PC-3 (cell line): ENCODE data around the gene PLS3. TPM values are rescaled to one million over a fixed set of nuclear protein-coding genes. Genes with fewer than 3 reads are reported as not detected.

Experiments
- ATAC-seq: fragments of 200-7000 bp; cut with Tn5 transposase; 2 replicates; pipeline ENCODE4 v1.9.1; 2020; ENCODE audit warnings: mild to moderate bottlenecking, moderate library complexity
- BruUV-seq: library from RNA; stranded (reverse); fragments of 400-500 nt; replicated peaks from 2 replicates; lab custom pipeline; 2021; lab: Mats Ljungman, UMichigan
- CTCF ChIA-PET: fragments of 300-600 bp; sonication (Branson Sonifier 250); formaldehyde crosslinking; loops from one replicate; lab custom pipeline; 2022; ENCODE audit warnings: antibody characterized with exemption; lab: Charles Lee
- POLR2A ChIA-PET: fragments of 300-600 bp; sonication (Branson Sonifier 250); formaldehyde crosslinking; loops from one replicate; lab custom pipeline; 2022; ENCODE audit warnings: antibody characterized with exemption; ENCODE audit not compliant: unreplicated experiment; lab: Charles Lee
- DNase-seq: peaks from one replicate; pipeline ENCODE4 v3.0.0-alpha.2; 2015
- H2AFZ ChIP-seq: fragments of 300-600 bp; sonication (generic); 2 replicates; pipeline ENCODE4 v1.6.0; 2016; ENCODE audit warnings: antibody characterized with exemption, low read length
- H3F3A ChIP-seq: fragments of 300-600 bp; sonication (generic); one replicate; pipeline ENCODE4 v1.6.0; 2017; ENCODE audit warnings: antibody characterized with exemption, low read length, control low read depth, mild to moderate bottlenecking; ENCODE audit not compliant: unreplicated experiment
- H3K27ac ChIP-seq: fragments of 300-600 bp; sonication (generic); 2 replicates; pipeline ENCODE4 v1.5.1; 2016; ENCODE audit warnings: mild to moderate bottlenecking, low read length
- H3K27me3 ChIP-seq: fragments of 300-600 bp; sonication (generic); 2 replicates; pipeline ENCODE4 v1.6.1; 2016; ENCODE audit warnings: low read length, mixed read lengths
- H3K36me3 ChIP-seq: fragments of 300-600 bp; sonication (generic); 2 replicates; pipeline ENCODE4 v1.6.1; 2016; ENCODE audit warnings: low read depth, mixed run types, low read length, mixed read lengths
- H3K4me1 ChIP-seq: fragments of 300-600 bp; sonication (generic); 2 replicates; pipeline ENCODE4 v1.5.1; 2016; ENCODE audit warnings: low read length; ENCODE audit not compliant: insufficient read depth
- H3K4me2 ChIP-seq: fragments of 300-600 bp; sonication (generic); 2 replicates; pipeline ENCODE4 v1.6.0; 2016; ENCODE audit warnings: low read length
- H3K4me3 ChIP-seq: fragments of 300-600 bp; sonication (generic); 2 replicates; pipeline ENCODE4 v1.5.1; 2016; ENCODE audit warnings: mild to moderate bottlenecking, low read length, mixed read lengths
- H3K79me2 ChIP-seq: fragments of 300-600 bp; sonication (generic); 2 replicates; pipeline ENCODE4 v1.6.1; 2017; ENCODE audit warnings: low read length, mixed read lengths
- H3K9ac ChIP-seq: fragments of 300-600 bp; sonication (generic); 2 replicates; pipeline ENCODE4 v1.6.0; 2016; ENCODE audit warnings: mild to moderate bottlenecking, low read length
- H3K9me2 ChIP-seq: fragments of 300-600 bp; sonication (generic); replicated peaks from 2 replicates; pipeline ENCODE4 v1.6.1; 2016; ENCODE audit warnings: mixed run types, low read length, mixed read lengths
- H3K9me3 ChIP-seq: fragments of 300-600 bp; sonication (generic); 2 replicates; pipeline ENCODE4 v1.6.1; 2016; ENCODE audit warnings: low read length, mixed read lengths
- H4K20me1 ChIP-seq: fragments of 300-600 bp; sonication (generic); 2 replicates; pipeline ENCODE4 v1.6.1; 2016; ENCODE audit warnings: low read length, mixed read lengths
- EZH2 ChIP-seq: fragments of 300-600 bp; sonication (generic); IDR thresholded peaks from one replicate; pipeline ENCODE4 v1.6.1; 2017; ENCODE audit warnings: antibody characterized with exemption, mild to moderate bottlenecking, low read length; ENCODE audit not compliant: unreplicated experiment
- EZH2phosphoT487 ChIP-seq: fragments of 300-600 bp; sonication (generic); IDR thresholded peaks from 2 replicates; pipeline ENCODE4 v1.6.1; 2018; ENCODE audit warnings: mild to moderate bottlenecking, antibody characterized with exemption, low read length, borderline replicate concordance
- intact Hi-C: fragments of 100-400 bp; cut with micrococcal nuclease; formaldehyde crosslinking; loops from 2 replicates; pipeline ENCODE4 v1.9.0; 2023
- total RNA-seq: library from RNA; depleted of rRNA; stranded (reverse); fragments of >200 nt; gene quantifications from 2 replicates; pipeline ENCODE4 v1.2.3, GENCODE V29; 2014
- TF ChIP-seq, protein P1 (sequence below): fragments of 300-600 bp; sonication (generic); conservative IDR thresholded peaks from 2 replicates; pipeline ENCODE4 v1.5.1; 2017; ENCODE audit warnings: antibody characterized with exemption, low read depth, mild to moderate bottlenecking, low read length

The PLS3 gene
- total RNA-seq, 1 experiment from 2014 or later: 267 TPM

DNA sequence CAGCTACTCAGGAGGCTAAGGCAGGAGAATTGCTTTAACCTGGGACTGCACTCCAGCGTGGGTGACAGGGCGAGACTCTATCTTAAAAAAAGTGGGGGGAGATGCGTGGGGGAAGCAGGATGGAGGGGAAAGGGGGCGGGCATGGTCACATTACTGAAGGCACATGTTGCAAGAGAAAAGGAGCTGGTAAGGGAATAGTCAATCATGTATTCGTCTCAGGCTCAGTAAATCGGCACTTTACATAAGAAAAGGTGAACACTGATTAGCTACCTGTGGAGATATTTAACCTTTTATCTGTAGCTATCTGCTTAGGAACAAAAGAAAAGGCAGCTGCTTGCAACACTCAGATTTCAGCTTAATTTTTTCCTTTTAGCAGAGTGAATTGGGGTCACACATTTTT, 132.5 kb downstream of the PLS3 start:
- ChIA-PET POLR2A (no interaction called here), CTCF (no interaction called here)
- no TSS peak for BruUV-seq
- Histone ChIP-seq H4K20me1 (no peaks in the 10 kb centered on the region), H3K36me3 (no peaks in the 10 kb centered on the region), H3K9ac (no peak overlapping the region), H3K9me3 (no peaks in the 10 kb centered on the region), H3K27me3 (no peaks in the 10 kb centered on the region), H3K4me3 (no peak overlapping the region), H3K4me1 (peaks cover 6% of the 10 kb centered on the region; the same call in 1 of the 2 replicates), H3K4me2 (no peak overlapping the region), H3K79me2 (no peaks in the 10 kb centered on the region), H3F3A (no peaks in the 10 kb centered on the region), H3K9me2 (no peaks in the 10 kb centered on the region), H3K27ac (no peak overlapping the region), H2AFZ (no peak overlapping the region)
- DNase-seq (no peak), ATAC-seq (no peak)
- intact Hi-C loops: no loop called here
- no peak for TF ChIP-seq EZH2
- TF ChIP-seq, protein P1, sequence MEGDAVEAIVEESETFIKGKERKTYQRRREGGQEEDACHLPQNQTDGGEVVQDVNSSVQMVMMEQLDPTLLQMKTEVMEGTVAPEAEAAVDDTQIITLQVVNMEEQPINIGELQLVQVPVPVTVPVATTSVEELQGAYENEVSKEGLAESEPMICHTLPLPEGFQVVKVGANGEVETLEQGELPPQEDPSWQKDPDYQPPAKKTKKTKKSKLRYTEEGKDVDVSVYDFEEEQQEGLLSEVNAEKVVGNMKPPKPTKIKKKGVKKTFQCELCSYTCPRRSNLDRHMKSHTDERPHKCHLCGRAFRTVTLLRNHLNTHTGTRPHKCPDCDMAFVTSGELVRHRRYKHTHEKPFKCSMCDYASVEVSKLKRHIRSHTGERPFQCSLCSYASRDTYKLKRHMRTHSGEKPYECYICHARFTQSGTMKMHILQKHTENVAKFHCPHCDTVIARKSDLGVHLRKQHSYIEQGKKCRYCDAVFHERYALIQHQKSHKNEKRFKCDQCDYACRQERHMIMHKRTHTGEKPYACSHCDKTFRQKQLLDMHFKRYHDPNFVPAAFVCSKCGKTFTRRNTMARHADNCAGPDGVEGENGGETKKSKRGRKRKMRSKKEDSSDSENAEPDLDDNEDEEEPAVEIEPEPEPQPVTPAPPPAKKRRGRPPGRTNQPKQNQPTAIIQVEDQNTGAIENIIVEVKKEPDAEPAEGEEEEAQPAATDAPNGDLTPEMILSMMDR: no peak

DNA sequence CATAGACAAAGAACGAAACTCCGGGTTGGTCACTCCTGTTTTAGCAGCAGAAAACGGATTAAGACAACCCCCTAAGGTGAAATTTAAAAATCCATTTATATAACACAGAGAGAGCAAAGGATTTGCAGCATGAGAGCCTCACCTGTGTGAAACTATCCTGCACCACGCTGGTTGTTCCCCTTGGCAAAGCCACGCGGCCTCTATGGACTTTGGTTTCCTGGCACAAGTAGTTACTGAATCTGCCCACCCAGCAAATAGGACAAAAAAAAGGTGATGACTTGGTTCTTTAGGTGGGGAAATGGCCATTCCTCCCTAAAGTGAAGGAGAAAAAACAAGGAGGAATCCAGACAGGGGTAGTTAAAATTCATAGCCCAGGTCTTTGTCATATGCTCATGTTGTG, 133.1 kb downstream of the PLS3 start:
- Histone ChIP-seq H3K9ac (no peak overlapping the region), H3K79me2 (no peaks in the 10 kb centered on the region), H3F3A (no peaks in the 10 kb centered on the region), H2AFZ (no peak overlapping the region), H3K4me3 (no peak overlapping the region), H3K4me1 (peaks cover 6% of the 10 kb centered on the region; the same call in 1 of the 2 replicates), H3K27ac (no peak overlapping the region), H3K27me3 (no peaks in the 10 kb centered on the region), H3K9me2 (no peaks in the 10 kb centered on the region), H3K9me3 (no peaks in the 10 kb centered on the region), H4K20me1 (no peaks in the 10 kb centered on the region), H3K36me3 (no peaks in the 10 kb centered on the region), H3K4me2 (no peak overlapping the region)
- no TSS peak for BruUV-seq
- DNase-seq: no peak
- TF ChIP-seq EZH2 (no peak), EZH2phosphoT487 (no peak)
- TF ChIP-seq, protein P1: no peak
- intact Hi-C loops: no loop called here
- POLR2A ChIA-PET: no interaction called here
- ATAC-seq: no peak
- CTCF ChIA-PET: no interaction called here

DNA sequence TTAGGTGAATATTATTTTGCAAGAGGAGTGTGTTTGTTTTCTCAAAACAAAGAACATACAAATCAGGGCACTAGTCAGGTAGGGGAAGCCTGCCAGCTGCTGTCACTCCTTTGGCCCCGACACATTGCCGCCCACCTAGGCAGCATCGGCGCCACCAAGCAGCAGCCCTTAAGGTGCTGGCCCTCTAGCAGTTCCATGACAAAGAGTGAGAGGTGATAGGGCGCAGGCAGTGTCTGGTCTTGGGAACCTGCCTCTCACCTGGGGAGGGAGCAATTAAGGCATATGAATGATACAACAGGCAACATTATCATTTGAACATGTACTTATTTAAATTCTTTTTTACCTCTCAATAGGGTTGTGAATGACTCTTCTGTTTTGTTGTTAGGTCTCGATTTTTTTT, 135.1 kb downstream of the PLS3 start:
- CTCF ChIA-PET: no interaction called here
- TF ChIP-seq EZH2phosphoT487: no peak
- TF ChIP-seq, protein P1: no peak
- no peak for TF ChIP-seq EZH2
- Histone ChIP-seq H3K9me3 (no peaks in the 10 kb centered on the region), H3K4me2 (no peak overlapping the region), H4K20me1 (no peaks in the 10 kb centered on the region), H3K27me3 (no peaks in the 10 kb centered on the region), H2AFZ (no peak overlapping the region), H3K4me3 (no peak overlapping the region), H3F3A (no peaks in the 10 kb centered on the region), H3K36me3 (no peaks in the 10 kb centered on the region), H3K27ac (no peak overlapping the region), H3K4me1 (no peaks in the 10 kb centered on the region), H3K9ac (no peak overlapping the region), H3K79me2 (no peaks in the 10 kb centered on the region), H3K9me2 (no peaks in the 10 kb centered on the region)
- intact Hi-C loops: no loop called here
- DNase-seq (no peak), ATAC-seq (no peak)
- no TSS peak for BruUV-seq
- POLR2A ChIA-PET: no interaction called here
